ENCODE measurements around the gene TRAT1. TPM values are rescaled to one million over a fixed set of nuclear protein-coding genes. Genes with fewer than 3 reads are reported as not detected.

Gene TRAT1, protein sequence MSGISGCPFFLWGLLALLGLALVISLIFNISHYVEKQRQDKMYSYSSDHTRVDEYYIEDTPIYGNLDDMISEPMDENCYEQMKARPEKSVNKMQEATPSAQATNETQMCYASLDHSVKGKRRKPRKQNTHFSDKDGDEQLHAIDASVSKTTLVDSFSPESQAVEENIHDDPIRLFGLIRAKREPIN
- total RNA-seq, result 10 to 100 TPM; 82.6 to 88.8 TPM
- polyA plus RNA-seq (2013, experiment 1 of 2), result 134 TPM
- 169 TPM for polyA plus RNA-seq (2013, experiment 2 of 2)
- 9.9 to 638 (median 162) reads per million in 172 experiments for total RNA-seq

DNA sequence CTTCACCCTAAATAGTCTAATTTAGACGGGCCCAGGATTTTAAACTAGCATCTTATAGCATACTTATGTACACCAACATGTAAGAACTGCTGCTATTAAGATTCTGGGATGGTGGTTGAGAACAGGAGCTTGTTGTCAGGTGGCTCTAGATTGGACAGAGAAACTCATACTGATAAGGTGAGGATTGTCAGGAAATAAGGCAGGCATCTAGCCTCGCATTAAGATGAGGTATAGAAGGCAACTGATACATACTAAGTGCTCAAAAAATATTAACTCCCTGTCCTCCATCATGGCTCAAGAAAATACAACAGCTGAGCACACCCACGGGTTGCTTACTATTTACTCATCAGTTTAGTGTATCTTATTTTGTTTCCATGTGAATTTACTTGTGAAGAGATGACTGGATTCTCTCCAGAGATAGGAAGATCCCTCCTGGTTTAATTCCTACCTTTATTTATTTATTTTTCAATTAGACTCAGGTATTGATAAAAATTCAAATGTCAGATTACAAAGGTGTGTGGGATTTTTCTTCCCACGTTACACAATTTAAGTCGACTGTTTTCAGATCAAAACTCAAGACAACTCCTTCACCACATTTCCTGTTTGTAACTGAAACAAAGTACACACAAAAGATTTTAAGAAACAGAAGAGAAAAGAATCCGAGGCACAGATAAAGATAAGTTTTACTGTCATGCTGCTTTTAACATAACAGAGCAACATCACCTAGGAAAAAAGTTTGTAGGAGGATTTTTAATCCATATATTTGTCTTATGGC lies at the start of gene TRAT1:
TSS of gene TRAT1 (plus strand) at position 664 of the 775 bp plus-strand sequence. CDS start 142 bp downstream, outside the sequence.
- Histone ChIP-seq H3K4me3 (ENCODE audit: low read length) (peak within 1 kb of the TSS; percentile 65), H3K4me1 (ENCODE audit: insufficient read depth, low read length) (peaks cover 22% of the 10 kb centered on the region), H3K9me3 (ENCODE audit: control insufficient read depth in 1 of 2, insufficient read depth in 1 of 2, low read length in 2 of 2) (no peaks in the 10 kb centered on the region), H3K27me3 (ENCODE audit: control insufficient read depth in 1 of 2, insufficient read depth in 2 of 2, low read length in 2 of 2) (no peaks in the 10 kb centered on the region), H3K27ac (ENCODE audit: low read depth in 1 of 2, low read length in 2 of 2) (peak within 1 kb of the TSS; percentile 62 to 73), H3K36me3 (ENCODE audit: insufficient read depth, low read length) (peaks cover 2% of the 10 kb centered on the region)
- H3K9me3 Mint-ChIP-seq, result no peaks in the 10 kb centered on the region
- DNase-seq (peak in 3 of 14 experiments; percentile 55 to 71 (median 55)), ATAC-seq (ENCODE audit: poor library complexity) (peak; percentile 27)
- H3K27me3 Mint-ChIP-seq, result no peaks in the 10 kb centered on the region
- intact Hi-C loops (cut with DNase I, micrococcal nuclease), result loop anchor here (1.0 to 10.0 kb wide), 3 partner anchors 16 to 328 kb away; no protein-coding TSS in a partner anchor
- H3K36me3 Mint-ChIP-seq (ENCODE audit: low read depth), result peaks cover 45% of the 10 kb centered on the region
- H3K27ac Mint-ChIP-seq, result peak within 1 kb of the TSS; percentile 85
- H3K4me3 Mint-ChIP-seq, result peak within 1 kb of the TSS; percentile 92
- TF ChIP-seq CTCF (IDR thresholded peaks at IDR 0.05), result no peak
- CTCF ChIA-PET, result interaction anchor here (1.4 to 2.7 kb wide), 3 partner anchors 11 to 160 kb away, joined by 5 to 16 read pairs (median 11); no protein-coding TSS in a partner anchor
- POLR2A ChIA-PET, result interaction anchor here (0.9 to 6.6 kb wide), 6 partner anchors 11 to 233 kb away, joined by 3 to 101 read pairs (median 13); partner anchors contain the start of genes CIP2A and DZIP3
- H3K4me1 Mint-ChIP-seq (ENCODE audit: low read depth), result peaks cover 47% of the 10 kb centered on the region

DNA sequence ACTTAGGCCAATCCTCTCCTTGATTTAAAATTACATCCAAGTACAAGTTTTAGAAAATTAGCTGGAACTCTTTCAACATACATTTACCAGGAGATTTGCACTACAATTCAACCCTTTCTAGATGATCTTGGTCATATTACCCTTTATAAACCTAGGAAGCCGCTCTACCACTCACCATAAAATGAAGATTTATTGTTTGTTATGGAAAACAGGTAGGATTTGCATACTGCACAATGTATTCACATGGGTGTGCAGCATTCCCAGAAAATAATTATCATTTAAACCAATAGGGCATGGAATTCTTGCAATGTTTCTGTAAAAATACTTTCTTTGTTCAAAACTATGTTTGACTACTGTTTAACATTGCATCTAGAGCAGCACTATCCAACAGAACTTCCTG lies 46.9 kb upstream of the TRAT1 start:
- no peak for TF ChIP-seq CTCF (IDR thresholded peaks at IDR 0.05)
- no peak overlapping the region for H3K4me3 Mint-ChIP-seq
- no peaks in the 10 kb centered on the region for H3K9me3 Mint-ChIP-seq
- H3K27me3 Mint-ChIP-seq, result no peaks in the 10 kb centered on the region
- Histone ChIP-seq H3K27me3 (ENCODE audit: control insufficient read depth in 1 of 2, insufficient read depth in 2 of 2, low read length in 2 of 2) (no peaks in the 10 kb centered on the region), H3K36me3 (ENCODE audit: insufficient read depth, low read length) (no peaks in the 10 kb centered on the region), H3K9me3 (ENCODE audit: control insufficient read depth in 1 of 2, insufficient read depth in 1 of 2, low read length in 2 of 2) (no peaks in the 10 kb centered on the region), H3K27ac (ENCODE audit: low read depth in 1 of 2, low read length in 2 of 2) (no peak overlapping the region), H3K4me3 (ENCODE audit: low read length) (no peak overlapping the region), H3K4me1 (ENCODE audit: insufficient read depth, low read length) (peaks cover 10% of the 10 kb centered on the region)
- intact Hi-C loops (cut with DNase I, micrococcal nuclease), result no loop called here
- H3K27ac Mint-ChIP-seq, result no peak overlapping the region
- ChIA-PET POLR2A (no interaction called here), CTCF (no interaction called here)
- no peaks in the 10 kb centered on the region for H3K36me3 Mint-ChIP-seq (ENCODE audit: low read depth)
- peaks cover 36% of the 10 kb centered on the region for H3K4me1 Mint-ChIP-seq (ENCODE audit: low read depth)
- no peak for ATAC-seq (ENCODE audit: poor library complexity)
- DNase-seq, result no peak

DNA sequence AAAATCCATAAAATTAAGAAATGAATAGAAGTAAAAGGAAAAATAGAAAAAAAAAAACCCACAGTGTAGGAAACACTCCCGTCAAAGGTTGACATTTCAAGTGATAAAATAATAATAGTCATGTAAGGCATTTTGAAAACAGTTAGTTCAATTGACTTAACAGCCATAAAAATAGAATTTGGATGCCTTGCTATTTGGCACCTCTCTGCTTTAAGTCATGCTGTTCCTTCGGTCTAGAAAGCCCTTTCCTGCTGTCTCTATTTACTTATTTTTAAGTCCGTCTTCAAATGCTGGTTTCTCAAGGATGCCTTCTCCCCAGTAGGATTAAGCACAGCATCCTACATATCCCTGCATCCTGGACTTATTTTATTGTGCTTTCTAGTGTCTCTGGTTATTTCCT lies 43.1 kb upstream of the TRAT1 start:
- CTCF ChIA-PET, result no interaction called here
- peaks cover 10% of the 10 kb centered on the region for H3K4me1 ChIP-seq (ENCODE audit: insufficient read depth, low read length)
- Mint-ChIP-seq H3K4me3 (no peak overlapping the region), H3K4me1 (ENCODE audit: low read depth) (peaks cover 45% of the 10 kb centered on the region), H3K27me3 (no peaks in the 10 kb centered on the region), H3K36me3 (ENCODE audit: low read depth) (no peaks in the 10 kb centered on the region), H3K9me3 (no peaks in the 10 kb centered on the region), H3K27ac (peak overlapping the region; percentile 43)
- DNase-seq (no peak), ATAC-seq (ENCODE audit: poor library complexity) (no peak)
- no peak for TF ChIP-seq CTCF (IDR thresholded peaks at IDR 0.05)
- POLR2A ChIA-PET, result interaction anchor here (0.9 to 1.3 kb wide), 4 partner anchors 20 to 87 kb away, joined by 3 to 5 read pairs (median 4); no protein-coding TSS in a partner anchor
- no peak overlapping the region for H3K4me3 ChIP-seq (ENCODE audit: low read length)
- H3K36me3 ChIP-seq (ENCODE audit: insufficient read depth, low read length), result no peaks in the 10 kb centered on the region
- intact Hi-C loops (cut with DNase I, micrococcal nuclease), result no loop called here
- H3K9me3 ChIP-seq (ENCODE audit: control insufficient read depth in 1 of 2, insufficient read depth in 1 of 2, low read length in 2 of 2), result no peaks in the 10 kb centered on the region
- H3K27me3 ChIP-seq (ENCODE audit: control insufficient read depth in 1 of 2, insufficient read depth in 2 of 2, low read length in 2 of 2), result no peaks in the 10 kb centered on the region
- H3K27ac ChIP-seq (ENCODE audit: low read depth in 1 of 2, low read length in 2 of 2), result no peak overlapping the region

All from CD4-positive, alpha-beta T cell (primary cell).